Astrocyte of the cerebellum (primary cell): ENCODE results near the gene MEGF6.

Experiments
- DNase-seq: peaks from one replicate; pipeline ENCODE4 v3.0.0-alpha.2; 2011; ENCODE audit warnings: low read depth
- H3K4me3 ChIP-seq: 2 replicates; pipeline ENCODE4 v1.5.1; 2011; ENCODE audit warnings: mild to moderate bottlenecking, low read depth, low read length, moderate library complexity
- in situ Hi-C: cut with HindIII; loops from 2 replicates; pipeline ENCODE4 v1.10.0; 2017; ENCODE audit warnings: low sequenced_read_pairs
- TF ChIP-seq, protein P1 (sequence below): IDR thresholded peaks from 2 replicates; pipeline ENCODE4 v1.5.1; 2012; ENCODE audit warnings: low read length, low read depth, moderate library complexity, mild to moderate bottlenecking; ENCODE audit errors: missing control alignments

The MEGF6 gene

DNA sequence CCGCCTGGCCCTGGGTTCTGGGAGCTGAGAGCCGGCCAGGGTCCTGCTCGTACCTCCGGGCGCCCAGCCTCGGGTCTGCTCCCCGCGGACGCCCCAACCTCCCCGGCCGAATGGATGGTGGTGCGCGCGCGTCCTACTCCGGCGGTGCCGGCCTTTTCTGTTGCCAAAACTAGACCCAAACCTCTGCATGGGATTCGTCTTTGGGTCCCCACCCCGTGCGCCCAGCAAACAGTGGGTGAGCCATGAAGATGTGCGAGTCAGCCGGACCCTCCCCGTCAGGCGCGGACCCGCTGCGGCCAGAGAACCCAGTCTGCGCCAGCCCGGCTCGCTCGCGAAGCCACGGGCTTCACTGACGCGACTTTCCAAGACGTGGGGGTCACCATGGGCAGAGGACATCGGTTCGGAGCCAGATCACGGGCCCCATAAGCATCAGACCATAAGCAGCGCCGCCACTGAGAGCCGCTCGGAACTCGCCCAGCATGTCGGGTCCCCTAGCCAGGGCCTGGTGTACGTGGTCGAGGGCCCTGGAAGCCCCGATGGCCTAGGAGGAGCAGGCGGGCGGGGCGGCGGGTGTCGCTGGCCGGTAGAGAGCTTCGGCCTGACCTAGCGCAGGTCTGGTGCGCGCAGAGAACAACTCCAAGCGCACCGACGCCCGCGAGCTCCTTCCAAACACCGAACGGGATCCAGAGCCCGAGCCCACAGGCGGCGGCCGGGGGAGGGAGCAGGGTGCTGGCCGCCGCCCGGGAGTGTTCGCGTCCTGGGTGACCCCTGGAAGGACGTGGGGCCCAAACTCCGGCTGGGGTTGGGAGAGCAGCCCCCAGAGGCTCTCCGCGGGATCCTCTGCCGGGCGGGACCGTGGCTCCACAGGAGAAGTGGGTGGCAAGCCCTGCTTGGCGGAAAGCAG is 40.0 kb upstream of the MEGF6 start:
- no peak for DNase-seq
- no peak overlapping the region for H3K4me3 ChIP-seq
- TF ChIP-seq, protein P1, sequence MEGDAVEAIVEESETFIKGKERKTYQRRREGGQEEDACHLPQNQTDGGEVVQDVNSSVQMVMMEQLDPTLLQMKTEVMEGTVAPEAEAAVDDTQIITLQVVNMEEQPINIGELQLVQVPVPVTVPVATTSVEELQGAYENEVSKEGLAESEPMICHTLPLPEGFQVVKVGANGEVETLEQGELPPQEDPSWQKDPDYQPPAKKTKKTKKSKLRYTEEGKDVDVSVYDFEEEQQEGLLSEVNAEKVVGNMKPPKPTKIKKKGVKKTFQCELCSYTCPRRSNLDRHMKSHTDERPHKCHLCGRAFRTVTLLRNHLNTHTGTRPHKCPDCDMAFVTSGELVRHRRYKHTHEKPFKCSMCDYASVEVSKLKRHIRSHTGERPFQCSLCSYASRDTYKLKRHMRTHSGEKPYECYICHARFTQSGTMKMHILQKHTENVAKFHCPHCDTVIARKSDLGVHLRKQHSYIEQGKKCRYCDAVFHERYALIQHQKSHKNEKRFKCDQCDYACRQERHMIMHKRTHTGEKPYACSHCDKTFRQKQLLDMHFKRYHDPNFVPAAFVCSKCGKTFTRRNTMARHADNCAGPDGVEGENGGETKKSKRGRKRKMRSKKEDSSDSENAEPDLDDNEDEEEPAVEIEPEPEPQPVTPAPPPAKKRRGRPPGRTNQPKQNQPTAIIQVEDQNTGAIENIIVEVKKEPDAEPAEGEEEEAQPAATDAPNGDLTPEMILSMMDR = no peak
- in situ Hi-C loops = no loop called here

DNA sequence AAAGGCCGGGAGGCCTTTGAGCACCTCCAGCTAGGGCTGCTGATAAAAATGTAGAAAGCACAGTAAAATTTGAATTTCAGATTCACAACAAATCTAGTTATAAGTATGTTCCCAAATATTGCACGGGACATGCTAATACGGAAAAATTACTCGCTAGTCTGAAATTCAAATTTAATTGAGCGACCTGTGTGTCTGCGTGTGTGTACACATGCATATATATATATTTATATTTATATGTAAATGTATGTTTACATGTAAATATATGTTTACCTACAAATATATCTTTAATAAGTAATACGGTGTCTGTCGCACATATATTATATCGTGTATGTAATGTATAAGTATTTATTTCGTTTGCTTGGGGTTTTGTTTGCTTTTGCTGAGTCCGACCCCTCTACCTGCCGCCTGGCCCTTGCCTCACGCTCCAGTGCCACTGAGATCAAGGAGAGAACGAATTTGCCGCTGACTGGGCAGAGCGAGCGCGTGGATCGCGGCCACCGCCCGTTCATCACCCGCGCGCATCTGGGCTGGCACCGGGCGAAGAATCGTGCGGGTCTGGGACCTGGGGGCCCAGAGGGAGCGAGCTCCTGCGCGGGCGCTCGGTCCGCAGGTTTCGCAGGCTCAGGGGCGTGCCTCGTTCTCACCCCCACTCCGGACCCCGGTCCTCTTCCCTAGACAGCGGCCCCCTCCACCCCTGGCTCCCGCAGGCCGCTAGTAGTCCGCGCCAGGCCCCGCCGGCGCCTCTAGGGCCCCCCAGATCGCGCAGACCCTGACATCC is 39.1 kb upstream of the MEGF6 start:
- in situ Hi-C loops = no loop called here
- no peak for DNase-seq
- peak overlapping the region; percentile 94 for H3K4me3 ChIP-seq
- TF ChIP-seq, protein P1 = no peak

DNA sequence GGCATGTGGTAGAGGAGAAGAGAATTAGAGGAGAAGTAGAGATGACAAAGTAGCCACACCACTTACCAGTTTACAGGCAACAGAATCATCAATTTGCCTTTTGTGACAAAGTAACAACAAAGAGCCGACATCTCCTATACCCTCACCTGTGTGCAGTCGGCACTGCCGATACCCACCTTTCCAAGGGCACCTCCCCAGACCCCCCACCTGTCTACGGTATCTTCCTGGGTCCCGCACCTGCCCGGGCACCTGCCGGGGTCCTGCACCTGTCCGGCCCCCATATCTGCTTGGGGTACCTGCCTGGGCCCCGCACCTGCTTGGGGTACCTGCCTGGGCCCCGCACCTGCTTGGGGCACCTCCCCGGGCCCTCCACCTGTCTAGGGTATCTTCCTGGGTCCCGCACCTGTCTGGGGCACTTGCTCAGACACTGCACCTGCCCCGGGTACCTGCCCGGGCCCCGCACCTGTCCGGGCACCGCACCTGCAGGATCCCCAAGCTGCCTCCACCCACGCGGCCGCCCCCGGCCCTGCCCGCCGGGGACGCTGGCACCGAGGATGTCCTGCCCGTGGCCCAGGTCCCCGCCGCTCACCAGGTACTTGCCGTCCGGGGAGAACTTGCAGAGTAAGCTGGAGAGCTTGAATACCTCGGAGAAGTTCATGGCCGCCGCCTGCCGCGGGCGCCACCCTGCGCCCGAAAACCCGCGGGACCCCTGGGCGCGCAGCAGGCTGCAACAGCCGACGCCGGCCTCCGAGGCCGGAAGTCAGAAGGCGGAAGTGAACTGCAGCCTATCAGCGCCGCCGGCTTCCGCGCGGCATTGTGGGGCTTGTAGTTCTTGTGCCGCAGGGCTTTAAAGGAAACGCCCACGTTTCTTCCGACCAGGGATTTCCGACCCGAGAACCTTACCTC is 38.3 kb upstream of the MEGF6 start, which contains the start of gene WRAP73:
Gene WRAP73, minus strand, starts transcription at position 762 of the 906 bp plus-strand sequence. Its CDS starts 104 bp downstream, at position 658.
- in situ Hi-C loops = loop anchor here (5.0 to 10.0 kb wide), 3 partner anchors 97 to 265 kb away; partner anchors contain the start of gene SMIM1
- H3K4me3 ChIP-seq = peak within 1 kb of the TSS; percentile 94
- peak; percentile 72 for DNase-seq
- TF ChIP-seq, protein P1 = peak; percentile 26

DNA sequence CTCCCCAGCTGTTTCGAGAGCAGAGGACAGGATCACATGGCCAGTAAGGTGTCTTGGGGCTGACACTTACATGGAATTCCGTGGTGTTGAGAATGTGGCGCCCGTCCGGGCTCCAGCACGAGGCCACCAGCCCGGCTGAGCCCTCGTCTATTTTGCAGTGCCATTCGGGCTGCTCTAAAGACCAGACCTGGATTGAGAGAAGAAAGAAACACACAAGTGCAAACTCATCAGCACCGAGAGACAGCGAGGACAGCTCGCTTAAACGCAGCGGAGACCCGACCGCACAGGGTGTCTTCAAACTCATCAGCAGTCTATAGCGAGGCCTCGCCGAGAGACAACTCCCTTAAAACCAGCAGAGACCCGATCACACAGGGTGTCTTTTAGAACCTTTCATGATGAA is 35.3 kb upstream of the MEGF6 start:
- in situ Hi-C loops = loop anchor here (5.0 to 10.0 kb wide), 3 partner anchors 94 to 262 kb away; partner anchors contain the start of gene SMIM1
- DNase-seq = no peak
- no peak overlapping the region for H3K4me3 ChIP-seq
- TF ChIP-seq, protein P1 = no peak

DNA sequence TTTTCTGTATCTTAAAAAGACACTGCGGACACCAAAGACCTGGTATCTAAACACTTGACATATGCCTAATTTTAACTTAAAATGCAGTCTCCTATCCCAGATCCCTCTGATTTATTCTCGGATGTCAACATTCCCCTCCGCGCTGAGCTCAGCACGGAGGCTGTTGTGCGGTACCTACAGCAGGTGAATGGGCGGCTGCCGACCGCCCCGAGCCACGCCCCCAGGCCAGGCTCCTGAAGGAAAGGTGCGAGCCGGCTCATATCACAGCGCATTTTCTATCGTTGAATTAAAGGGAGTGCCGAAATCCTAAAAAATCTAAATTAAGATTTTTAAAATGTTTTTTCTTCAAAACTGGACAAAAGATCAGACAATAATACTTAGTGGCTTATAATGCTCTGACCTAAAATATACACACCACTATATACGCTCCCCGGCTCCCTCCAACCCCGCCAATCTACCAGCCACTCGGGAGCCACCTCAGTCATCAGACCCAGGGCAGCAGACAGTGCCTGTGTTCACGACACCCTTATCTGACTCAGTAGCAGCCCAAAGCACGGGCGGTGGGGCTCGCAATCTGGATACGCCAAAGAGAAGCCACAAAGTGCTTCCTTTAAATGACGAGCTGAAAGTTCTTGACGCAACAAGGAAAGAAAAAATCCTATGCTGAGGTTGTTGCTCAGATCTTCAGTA is 34.5 kb upstream of the MEGF6 start:
- no peak overlapping the region for H3K4me3 ChIP-seq
- in situ Hi-C loops = loop anchor here (5.0 to 10.0 kb wide), 3 partner anchors 94 to 261 kb away; partner anchors contain the start of gene SMIM1
- TF ChIP-seq, protein P1 = no peak
- no peak for DNase-seq
